ENCODE measurements around the gene TRMT61A.

The TRMT61A gene

DNA sequence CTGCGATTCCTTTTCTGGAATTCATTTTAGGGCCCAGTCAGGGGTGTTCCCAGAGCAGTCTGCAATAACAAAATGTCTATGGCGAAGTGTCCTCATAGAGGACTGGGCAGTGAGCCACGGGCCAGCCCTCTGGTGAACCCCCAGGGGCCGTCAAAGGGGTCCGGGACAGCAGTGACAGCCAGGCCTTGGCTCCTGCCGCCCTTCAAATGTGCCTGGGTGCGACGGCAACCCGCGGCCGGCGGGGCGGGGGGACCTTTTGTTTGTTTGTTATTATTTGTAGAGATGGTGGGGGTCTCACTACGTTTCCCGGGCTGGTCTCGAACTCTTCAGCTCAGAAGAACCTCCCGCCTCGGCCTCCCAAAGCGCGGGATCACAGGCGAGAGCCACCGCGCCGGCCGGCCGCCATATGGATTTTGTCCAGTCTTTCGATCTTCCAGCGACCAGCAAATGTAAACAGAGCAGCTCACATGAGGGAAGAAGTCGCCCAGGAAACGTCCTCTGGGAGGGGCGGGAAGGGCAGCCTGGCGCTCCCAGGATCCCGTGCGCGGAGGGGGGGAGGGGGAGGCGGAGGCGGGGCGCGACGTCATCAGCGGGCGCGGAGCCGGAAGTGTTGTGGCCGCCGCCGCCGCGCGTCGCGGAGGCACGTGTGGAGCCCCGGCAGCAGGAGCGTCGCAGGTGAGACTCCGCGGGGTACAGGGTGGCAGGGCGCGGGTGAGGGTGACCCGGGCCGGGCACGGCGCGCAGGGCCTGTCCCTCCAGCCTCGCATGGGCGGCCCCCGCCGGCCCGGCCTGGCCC lies at the start of gene TRMT61A:
Gene TRMT61A, plus strand, starts transcription at position 610 of the 796 bp plus-strand sequence. CDS start 783 bp downstream, outside the sequence.
- DNase-seq, result peak; percentile 87
- Mint-ChIP-seq H3K9me3 (no peaks in the 10 kb centered on the region), H3K27me3 (peaks cover 5% of the 10 kb centered on the region), H3K36me3 (ENCODE audit: low read depth) (peaks cover 38% of the 10 kb centered on the region), H3K4me3 (peak within 1 kb of the TSS; percentile 94), H3K27ac (peak within 1 kb of the TSS; percentile 97), H3K4me1 (ENCODE audit: low read depth) (peaks cover 38% of the 10 kb centered on the region)

DNA sequence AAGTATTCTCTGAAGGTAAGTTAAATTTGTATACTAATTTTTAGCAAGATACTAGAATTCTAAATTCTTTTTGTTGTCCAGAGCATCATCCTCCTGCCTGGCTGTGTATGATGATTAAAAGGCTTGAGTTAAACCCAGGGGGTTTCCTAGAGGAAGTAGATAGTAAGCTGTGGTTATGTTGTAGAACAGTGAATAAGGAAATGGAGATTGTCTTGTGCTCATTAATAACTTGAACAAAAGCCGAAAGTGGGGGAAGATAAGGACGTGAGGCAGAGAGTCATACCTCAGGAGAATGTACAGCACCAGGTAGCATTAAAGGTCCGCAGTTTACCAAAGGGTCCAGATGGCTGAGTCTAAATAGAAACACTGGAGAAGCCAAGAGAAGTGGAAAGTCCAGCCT lies 48.4 kb upstream of the TRMT61A start:
- Mint-ChIP-seq H3K9me3 (no peaks in the 10 kb centered on the region), H3K4me1 (ENCODE audit: low read depth) (peaks cover 21% of the 10 kb centered on the region), H3K27me3 (no peaks in the 10 kb centered on the region), H3K4me3 (no peak overlapping the region), H3K36me3 (ENCODE audit: low read depth) (peaks cover 84% of the 10 kb centered on the region), H3K27ac (peak overlapping the region; percentile 42)
- DNase-seq, result no peak

DNA sequence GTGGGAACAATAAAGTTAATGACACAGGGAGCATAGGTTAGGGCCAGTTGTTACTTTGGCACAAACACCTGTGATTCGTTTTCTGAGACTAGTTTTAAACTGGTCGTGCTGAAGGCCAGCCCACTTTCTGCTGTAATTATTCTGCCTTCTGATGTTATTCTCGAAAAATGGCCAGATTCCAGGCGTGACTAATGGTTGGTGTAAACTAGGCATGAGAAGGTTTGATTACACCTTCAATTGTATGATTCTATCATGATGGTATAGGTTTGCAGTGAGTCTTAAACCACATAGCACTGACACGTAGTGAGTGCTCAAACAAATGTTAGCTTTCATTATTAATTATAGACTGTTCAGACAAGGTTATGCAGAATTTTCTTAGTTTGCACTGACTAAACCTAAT lies 45.4 kb upstream of the TRMT61A start:
- Mint-ChIP-seq H3K27me3 (no peaks in the 10 kb centered on the region), H3K9me3 (no peaks in the 10 kb centered on the region), H3K4me1 (ENCODE audit: low read depth) (peaks cover 21% of the 10 kb centered on the region), H3K27ac (no peak overlapping the region), H3K4me3 (no peak overlapping the region), H3K36me3 (ENCODE audit: low read depth) (peaks cover 76% of the 10 kb centered on the region)
- no peak for DNase-seq

DNA sequence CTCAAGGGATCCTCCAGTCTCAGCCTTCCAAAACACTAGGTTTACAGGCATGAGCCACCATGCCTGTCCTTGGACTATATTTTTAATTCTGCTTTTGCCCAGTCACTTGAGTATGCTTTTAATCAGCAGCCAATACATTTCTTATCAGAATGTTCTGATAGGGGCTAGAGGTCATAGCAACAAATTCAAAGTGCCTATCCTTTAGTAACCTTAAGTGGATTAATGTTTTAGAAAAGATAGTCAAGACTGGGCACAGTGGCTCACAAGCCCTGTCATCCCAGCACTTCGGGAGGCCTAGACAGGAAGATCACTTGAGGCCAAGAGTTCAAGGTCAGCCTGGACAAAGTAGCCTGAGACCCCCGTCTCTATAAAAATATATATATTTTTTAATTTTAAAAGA lies 43.5 kb upstream of the TRMT61A start:
- Mint-ChIP-seq H3K4me3 (no peak overlapping the region), H3K27me3 (no peaks in the 10 kb centered on the region), H3K36me3 (ENCODE audit: low read depth) (peaks cover 76% of the 10 kb centered on the region), H3K4me1 (ENCODE audit: low read depth) (peaks cover 9% of the 10 kb centered on the region), H3K27ac (peak overlapping the region; percentile 37), H3K9me3 (no peaks in the 10 kb centered on the region)
- DNase-seq, result no peak

DNA sequence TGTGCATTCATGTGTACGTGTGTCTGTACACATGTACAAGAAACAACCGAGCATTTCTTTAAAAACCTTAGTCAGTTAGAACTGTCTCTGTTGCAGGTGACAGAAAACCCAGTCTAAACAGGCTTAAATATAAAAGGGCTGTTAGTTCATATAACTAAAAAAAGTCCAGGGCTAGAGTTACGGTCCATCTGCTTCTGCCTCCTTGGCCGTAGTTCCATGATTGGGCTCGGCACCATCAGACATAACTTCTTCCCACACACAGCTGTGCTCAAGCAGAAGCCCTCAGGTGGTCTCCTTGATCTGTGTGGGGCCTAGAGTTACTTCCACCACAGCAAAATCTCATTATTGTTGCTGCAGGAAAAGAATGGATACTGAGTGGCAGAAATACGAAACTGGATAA lies 40.9 kb upstream of the TRMT61A start:
- H3K9me3 Mint-ChIP-seq, result no peaks in the 10 kb centered on the region
- no peak overlapping the region for H3K4me3 Mint-ChIP-seq
- peak overlapping the region; percentile 23 for H3K27ac Mint-ChIP-seq
- DNase-seq, result no peak
- H3K36me3 Mint-ChIP-seq (ENCODE audit: low read depth), result peaks cover 74% of the 10 kb centered on the region
- H3K4me1 Mint-ChIP-seq (ENCODE audit: low read depth), result no peaks in the 10 kb centered on the region
- no peaks in the 10 kb centered on the region for H3K27me3 Mint-ChIP-seq

DNA sequence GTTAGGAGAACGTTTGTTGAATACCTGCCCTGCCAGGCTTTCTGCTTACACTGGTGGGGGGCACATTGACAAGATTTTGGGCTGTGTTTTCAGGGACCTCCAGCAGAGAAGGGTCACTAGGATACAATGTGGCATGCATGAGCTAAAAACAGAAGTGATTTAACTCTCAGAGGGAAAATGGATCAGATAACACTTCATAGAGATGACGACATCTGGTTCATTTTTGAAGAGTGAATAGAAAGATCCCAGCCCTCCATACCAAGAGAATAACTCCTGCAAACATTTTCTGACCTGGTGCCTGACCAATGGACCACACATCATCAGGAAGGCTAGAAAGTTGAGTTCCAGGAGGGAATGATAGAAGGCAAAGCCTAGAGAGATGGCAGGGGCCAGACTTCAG lies 40.0 kb upstream of the TRMT61A start:
- Mint-ChIP-seq H3K9me3 (no peaks in the 10 kb centered on the region), H3K4me3 (no peak overlapping the region), H3K27me3 (no peaks in the 10 kb centered on the region), H3K4me1 (ENCODE audit: low read depth) (no peaks in the 10 kb centered on the region), H3K27ac (peak overlapping the region; percentile 31), H3K36me3 (ENCODE audit: low read depth) (peaks cover 71% of the 10 kb centered on the region)
- DNase-seq, result no peak

DNA sequence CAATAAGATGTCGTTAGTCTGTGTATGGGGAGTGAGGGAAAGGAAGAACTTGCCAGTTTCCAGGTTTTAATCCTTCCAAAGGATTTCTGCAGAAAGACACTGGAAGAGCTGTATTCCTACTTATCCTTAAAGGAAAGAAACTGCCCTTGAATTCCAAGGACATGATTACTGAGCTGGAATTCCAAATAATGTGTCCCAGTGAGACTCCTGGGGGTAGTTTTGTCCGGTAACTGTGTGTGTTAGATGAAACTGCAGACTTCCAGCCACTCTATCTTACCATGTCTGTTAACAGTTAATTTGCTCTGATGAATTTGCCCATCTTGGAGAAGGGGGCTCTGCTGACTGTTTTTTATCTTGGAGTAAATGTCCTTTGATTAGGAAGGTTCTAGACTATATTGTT lies 39.4 kb upstream of the TRMT61A start:
- Mint-ChIP-seq H3K4me3 (no peak overlapping the region), H3K27ac (peak overlapping the region; percentile 31)

DNA sequence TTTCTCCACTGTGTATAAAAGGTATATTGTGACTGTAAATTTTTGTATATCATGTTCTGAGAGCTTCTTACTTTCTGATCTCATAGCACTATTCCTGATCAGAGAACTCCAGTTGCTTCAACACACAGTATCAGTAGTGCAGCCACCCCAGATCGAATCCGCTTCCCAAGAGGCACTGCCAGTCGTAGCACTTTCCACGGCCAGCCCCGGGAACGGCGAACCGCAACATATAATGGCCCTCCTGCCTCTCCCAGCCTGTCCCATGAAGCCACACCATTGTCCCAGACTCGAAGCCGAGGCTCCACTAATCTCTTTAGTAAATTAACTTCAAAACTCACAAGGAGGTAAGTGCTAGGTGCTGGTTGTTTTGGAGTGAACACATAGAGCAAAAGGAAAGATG lies 37.3 kb upstream of the TRMT61A start:
- no peak for DNase-seq
- Mint-ChIP-seq H3K27ac (no peak overlapping the region), H3K9me3 (no peaks in the 10 kb centered on the region), H3K36me3 (ENCODE audit: low read depth) (peaks cover 71% of the 10 kb centered on the region), H3K4me3 (no peak overlapping the region), H3K4me1 (ENCODE audit: low read depth) (no peaks in the 10 kb centered on the region), H3K27me3 (no peaks in the 10 kb centered on the region)

More for the DNA sequence above, 39.4 kb upstream of the TRMT61A start:
- Mint-ChIP-seq H3K27me3 (no peaks in the 10 kb centered on the region), H3K36me3 (ENCODE audit: low read depth) (peaks cover 66% of the 10 kb centered on the region), H3K9me3 (no peaks in the 10 kb centered on the region), H3K4me1 (ENCODE audit: low read depth) (no peaks in the 10 kb centered on the region)
- no peak for DNase-seq

DNA sequence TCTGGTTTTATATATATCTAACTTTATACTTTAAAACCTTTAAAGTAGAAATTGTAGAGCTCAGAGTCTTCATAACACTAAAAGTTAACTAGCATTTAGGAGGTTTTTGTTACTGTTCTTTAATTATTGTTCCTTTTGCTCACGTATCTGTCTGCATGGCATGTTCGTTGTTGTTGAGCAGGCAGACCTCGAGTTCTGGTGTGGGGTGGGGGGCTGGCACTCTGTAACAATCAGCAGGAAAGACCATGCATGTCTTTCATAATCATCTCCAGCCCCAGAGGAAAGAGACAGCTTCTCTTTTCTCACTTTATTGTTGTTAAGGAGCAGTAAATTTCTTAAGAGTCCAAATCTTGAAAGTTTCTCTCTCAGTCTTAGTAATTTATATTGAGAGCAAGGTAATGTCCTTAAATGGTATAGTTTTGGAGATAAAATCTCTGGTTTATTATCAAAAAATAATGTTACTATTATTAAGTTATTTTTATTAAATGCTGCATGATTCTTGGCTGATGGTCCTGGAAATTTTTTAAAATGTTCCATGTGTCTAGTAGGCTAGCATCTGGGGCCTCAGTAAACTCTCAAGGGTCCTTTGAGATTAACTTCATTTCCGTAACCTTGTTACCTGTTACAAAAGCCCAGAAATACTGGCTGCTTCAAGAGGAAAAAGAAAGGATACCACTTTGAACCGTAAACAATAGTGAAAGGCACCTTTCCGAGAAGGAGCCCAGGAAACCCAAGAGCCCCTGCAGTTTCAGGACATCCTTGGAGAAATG lies 36.7 kb upstream of the TRMT61A start:
- Mint-ChIP-seq H3K36me3 (ENCODE audit: low read depth) (peaks cover 73% of the 10 kb centered on the region), H3K4me3 (no peak overlapping the region), H3K27me3 (no peaks in the 10 kb centered on the region), H3K27ac (peak overlapping the region; percentile 62), H3K9me3 (no peaks in the 10 kb centered on the region), H3K4me1 (ENCODE audit: low read depth) (no peaks in the 10 kb centered on the region)
- DNase-seq, result no peak

DNA sequence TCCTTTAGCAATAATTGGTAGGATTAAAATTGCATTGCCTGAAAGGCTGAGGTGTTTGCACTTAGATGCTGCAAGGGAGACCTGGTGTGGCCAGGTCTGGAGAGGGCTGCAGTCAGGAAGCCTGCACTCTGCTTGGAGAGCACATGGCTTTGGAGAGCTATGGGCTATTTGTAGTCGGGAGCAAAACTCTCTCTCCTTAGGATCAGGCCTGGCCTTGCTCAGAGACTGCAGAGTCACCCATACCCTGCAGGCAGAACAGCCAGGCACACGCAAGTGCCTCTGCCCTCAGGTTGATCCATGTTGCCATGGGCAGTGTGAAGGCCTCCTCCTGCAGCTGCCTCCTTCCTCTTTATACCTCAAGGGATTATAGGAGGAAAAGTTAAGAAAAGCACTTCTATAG lies 33.1 kb upstream of the TRMT61A start:
- H3K4me1 Mint-ChIP-seq (ENCODE audit: low read depth), result peaks cover 9% of the 10 kb centered on the region
- peak overlapping the region; percentile 44 for H3K27ac Mint-ChIP-seq
- DNase-seq, result no peak
- H3K9me3 Mint-ChIP-seq, result no peaks in the 10 kb centered on the region
- H3K27me3 Mint-ChIP-seq, result no peaks in the 10 kb centered on the region
- peaks cover 69% of the 10 kb centered on the region for H3K36me3 Mint-ChIP-seq (ENCODE audit: low read depth)
- H3K4me3 Mint-ChIP-seq, result no peak overlapping the region

DNA sequence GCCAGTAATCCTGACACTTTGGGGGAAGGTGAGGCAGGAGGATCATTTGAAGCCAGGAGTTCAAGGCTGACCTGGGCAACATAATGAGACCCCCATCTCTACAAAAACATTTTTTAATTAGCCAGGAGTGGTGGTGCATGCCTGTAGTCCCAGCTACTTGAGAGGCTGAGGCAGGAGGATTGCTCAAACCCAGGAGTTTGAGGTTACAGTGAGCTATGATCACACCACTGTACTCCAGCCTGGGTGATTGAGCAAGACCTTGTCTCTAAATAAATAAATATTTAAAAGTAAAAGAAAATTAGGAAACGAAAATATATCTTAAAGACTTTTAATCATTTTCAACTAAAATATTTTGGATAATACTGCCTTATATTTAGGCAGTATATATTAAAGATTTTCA lies 32.2 kb upstream of the TRMT61A start:
- Mint-ChIP-seq H3K9me3 (no peaks in the 10 kb centered on the region), H3K36me3 (ENCODE audit: low read depth) (peaks cover 69% of the 10 kb centered on the region), H3K4me3 (no peak overlapping the region), H3K27ac (no peak overlapping the region), H3K4me1 (ENCODE audit: low read depth) (peaks cover 9% of the 10 kb centered on the region), H3K27me3 (no peaks in the 10 kb centered on the region)
- no peak for DNase-seq

DNA sequence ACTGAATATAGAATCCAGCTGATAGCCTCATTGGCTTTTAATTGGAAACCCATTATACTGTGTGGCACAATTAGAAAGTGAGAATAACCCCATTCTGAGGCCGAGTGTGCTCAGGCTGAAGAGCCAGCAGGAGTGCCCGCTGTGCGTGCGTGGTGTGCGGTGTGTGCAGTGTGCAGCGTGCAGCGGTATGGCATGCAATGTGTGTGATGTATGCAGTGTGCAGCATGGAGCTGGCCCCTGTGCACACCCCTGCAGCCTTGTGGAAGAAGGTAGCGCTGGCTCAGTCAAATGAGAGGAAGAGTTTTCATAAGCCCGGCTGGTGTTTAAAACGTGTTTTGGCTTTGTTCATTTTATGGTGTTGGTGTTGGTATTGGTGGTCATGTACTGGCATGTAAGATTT lies 29.3 kb upstream of the TRMT61A start:
- Mint-ChIP-seq H3K27me3 (no peaks in the 10 kb centered on the region), H3K4me3 (no peak overlapping the region), H3K36me3 (ENCODE audit: low read depth) (peaks cover 80% of the 10 kb centered on the region), H3K27ac (no peak overlapping the region), H3K4me1 (ENCODE audit: low read depth) (peaks cover 20% of the 10 kb centered on the region), H3K9me3 (no peaks in the 10 kb centered on the region)
- no peak for DNase-seq

DNA sequence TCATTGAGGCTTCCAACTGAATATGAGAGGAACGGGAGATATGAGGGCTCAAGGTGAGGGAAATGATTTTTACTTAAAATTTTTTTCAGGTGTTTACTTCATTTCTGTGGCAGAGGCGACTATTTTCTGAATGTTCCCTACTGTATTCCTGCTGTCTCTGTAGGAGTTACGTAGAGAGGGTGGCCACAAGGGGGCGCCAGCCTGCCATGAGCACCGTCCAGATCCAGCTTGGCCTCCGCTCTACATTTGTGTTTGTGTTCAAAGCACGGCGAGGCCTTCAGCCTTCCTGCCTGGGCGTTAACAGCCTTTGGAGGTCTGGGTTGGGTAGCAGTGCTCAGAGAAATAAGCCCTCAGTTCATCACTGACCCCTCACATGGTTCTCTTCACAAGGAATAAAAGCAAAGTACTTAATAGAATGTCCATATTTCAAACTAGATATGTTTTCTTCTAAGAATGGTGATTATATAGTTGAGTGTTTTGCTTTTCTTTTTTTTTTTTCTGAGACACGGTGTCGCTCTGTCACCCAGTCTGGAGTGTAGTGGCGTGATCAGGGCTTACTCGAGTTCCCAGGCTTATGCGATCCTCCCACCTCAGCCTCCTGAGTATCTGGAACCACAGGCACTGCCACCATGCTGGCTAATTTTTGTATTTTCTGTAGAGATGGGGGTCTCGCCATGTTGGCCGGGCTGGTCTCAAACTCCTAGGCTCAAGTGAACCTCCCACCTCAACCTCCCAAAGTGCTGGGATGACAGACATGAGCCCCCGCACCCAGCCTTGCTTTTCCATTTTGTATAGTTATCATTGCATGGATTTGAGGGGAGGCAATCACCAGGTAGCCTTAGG lies 28.6 kb upstream of the TRMT61A start:
- peak overlapping the region; percentile 73 for H3K27ac Mint-ChIP-seq
- peak; percentile 82 for DNase-seq
- no peak overlapping the region for H3K4me3 Mint-ChIP-seq
- peaks cover 20% of the 10 kb centered on the region for H3K4me1 Mint-ChIP-seq (ENCODE audit: low read depth)
- no peaks in the 10 kb centered on the region for H3K27me3 Mint-ChIP-seq
- H3K9me3 Mint-ChIP-seq, result no peaks in the 10 kb centered on the region
- H3K36me3 Mint-ChIP-seq (ENCODE audit: low read depth), result peaks cover 81% of the 10 kb centered on the region

DNA sequence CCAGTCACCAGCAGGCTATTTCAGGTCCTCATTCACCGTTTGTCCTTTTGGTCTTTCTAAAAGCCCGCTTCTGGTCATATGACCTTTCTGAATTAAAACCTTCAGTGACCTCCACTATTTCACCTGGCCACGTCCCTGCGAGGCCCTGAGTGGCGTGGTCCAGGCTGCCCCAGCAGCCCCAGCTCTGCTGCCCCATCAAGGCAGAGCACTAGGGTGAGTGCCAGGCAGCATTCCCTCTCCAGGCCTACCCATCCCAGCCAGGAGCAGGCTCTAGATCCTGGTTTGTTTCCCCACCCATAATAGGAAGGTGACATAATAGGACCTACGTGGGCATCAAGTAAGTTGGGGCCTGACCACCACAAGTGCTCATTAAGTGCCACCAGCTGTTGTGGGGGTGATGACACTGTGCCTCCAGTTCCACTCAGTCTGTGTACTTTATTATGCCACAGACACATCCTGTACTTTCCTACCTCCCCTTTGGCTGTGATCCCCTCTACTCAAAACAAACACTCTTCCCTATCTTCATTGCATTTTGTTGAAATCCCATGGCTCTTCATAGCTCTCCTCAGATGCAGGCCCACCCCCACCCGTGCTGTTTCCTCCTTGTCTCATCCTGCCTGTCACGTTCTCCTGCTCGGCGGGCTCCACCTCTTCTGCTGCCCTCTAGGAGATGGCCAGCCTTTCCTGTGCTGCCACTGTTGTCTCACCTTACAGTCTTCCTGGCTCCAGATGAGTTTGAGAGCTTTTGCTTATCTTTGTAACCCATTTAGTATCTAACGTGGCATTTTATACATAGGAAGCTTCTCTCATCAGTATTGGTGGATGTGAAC lies 27.7 kb upstream of the TRMT61A start:
- peaks cover 20% of the 10 kb centered on the region for H3K4me1 Mint-ChIP-seq (ENCODE audit: low read depth)
- peaks cover 82% of the 10 kb centered on the region for H3K36me3 Mint-ChIP-seq (ENCODE audit: low read depth)
- no peaks in the 10 kb centered on the region for H3K9me3 Mint-ChIP-seq
- peak overlapping the region; percentile 12 for H3K27ac Mint-ChIP-seq
- DNase-seq, result no peak
- H3K4me3 Mint-ChIP-seq, result no peak overlapping the region
- no peaks in the 10 kb centered on the region for H3K27me3 Mint-ChIP-seq
